H4 (cell line): Measurements from ENCODE around the gene OR2T2. TPM values are rescaled to one million over a fixed set of nuclear protein-coding genes. Genes with fewer than 3 reads are reported as not detected.
"Not testable (repeated sequence)": the region's sequence is repeated elsewhere in the genome, so short reads cannot be mapped to it uniquely, and the experiment has no call there.

Experiments used
- DNase-seq: peaks from one replicate; pipeline ENCODE4 v3.0.0-alpha.2; 2015; ENCODE audit warnings: low spot score
- total RNA-seq: library from RNA; depleted of rRNA; stranded (reverse); fragments of >200 nt; shearing (Covaris generic); gene quantifications from 2 replicates; pipeline ENCODE4 v1.2.3, GENCODE V29; 2014; rRNA removed

OR2T2 gene
- total RNA-seq, 1 experiment from 2014 or later = not detected

DNA sequence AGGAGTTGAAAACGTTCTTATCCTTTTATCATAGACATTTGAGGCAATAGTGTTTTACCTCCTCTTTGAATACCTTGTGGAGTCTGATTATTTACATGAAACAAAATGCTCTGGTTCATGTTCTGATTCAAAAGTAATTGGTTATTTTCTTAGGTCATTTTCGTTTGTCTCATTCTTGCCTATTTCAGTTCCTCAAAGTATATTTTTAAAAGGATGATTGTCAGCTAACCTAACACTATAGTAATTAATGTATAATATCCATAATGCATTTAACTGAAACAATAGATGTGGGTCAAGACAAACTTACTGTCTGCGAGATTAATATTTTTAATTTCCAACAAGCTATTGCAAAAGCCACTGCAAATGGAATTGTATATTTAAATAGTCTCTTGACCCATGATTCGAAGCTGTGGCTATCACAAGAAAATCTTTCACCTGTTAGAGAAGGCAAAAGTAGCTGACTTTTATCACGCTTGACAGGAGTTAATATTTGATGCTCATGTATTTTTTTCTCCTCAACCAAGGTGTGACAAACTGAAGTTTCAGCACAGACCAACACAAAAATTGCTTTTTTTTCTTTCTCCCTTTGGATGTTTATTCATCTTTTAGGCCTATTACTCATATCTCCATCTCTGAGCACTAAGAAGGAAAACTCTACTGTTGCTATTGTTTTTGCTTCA is 5.2 kb downstream of the OR2T2 start:
- DNase-seq = not testable (repeated sequence)

DNA sequence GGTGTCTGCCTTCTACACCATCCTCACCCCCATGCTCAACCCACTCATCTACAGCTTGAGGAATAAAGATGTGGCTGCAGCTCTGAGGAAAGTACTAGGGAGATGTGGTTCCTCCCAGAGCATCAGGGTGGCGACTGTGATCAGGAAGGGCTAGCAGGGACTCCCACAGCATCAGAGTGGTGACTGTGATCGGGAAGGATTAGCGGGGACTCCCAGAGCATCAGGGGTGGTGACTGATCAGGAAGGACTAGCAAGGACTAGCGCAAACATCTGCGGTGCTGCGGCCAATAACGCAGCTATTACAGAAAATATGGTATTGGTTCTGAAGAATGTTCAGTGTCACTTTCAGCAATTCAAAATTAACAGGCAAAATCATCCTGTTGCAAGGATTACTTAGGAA is 8.2 kb downstream of the OR2T2 start:
- not testable (repeated sequence) for DNase-seq

DNA sequence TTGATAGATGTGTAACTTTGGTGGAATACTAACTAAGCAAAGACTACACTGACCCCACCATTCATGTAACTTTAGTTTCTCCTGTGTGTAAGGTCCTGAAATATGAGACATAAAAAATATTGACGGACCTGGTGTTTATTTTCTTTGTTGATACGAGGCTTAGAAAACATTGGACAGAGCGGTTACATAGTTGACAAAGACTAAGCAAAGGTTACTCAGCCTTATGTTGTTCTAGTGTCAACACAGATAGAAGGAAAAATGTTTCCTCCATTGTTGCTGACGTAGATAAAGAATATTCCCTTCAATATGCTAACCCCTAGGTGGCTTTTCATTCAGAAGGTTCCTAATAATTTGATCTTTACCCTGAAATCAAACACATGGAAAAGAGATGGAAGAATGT is 9.6 kb downstream of the OR2T2 start:
- not testable (repeated sequence) for DNase-seq

DNA sequence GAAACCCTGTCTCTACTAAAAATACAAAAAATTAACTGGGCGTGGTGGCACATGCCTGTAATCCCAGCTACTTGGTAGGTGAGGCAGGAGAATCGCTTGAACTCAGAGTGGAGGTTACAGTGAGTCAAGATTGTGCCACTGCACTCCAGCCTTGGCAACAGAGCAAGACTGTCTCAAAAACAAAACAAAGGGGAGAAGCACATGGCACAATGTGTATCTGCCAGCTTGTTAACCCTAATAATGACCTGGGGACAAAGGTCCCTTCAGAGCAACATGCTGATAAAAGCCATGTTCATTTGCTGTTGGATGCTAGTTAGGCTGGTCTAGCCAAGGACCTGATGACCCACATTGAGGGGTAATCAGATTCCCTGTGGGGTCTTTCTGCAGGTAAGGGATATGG is 11.2 kb downstream of the OR2T2 start:
- not testable (repeated sequence) for DNase-seq

DNA sequence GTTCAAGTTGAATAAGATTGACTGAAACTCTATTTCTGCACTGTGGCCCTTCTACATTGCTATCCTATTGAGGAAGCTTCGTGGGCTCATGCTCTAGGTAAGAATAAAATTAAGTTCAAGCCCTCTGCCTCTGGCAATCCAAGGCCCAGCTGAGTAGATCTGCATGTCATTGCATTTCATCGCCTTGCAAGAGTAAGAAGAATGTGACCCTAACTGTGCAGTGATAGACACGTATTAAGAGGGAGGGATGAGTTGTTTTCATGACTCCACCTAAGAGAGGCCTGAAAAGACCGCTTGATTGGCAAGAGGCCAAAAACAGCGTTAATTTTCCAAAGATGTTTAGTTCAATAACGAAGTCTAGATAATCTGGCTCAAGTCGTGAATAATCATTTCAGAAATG is 13.7 kb downstream of the OR2T2 start:
- not testable (repeated sequence) for DNase-seq

DNA sequence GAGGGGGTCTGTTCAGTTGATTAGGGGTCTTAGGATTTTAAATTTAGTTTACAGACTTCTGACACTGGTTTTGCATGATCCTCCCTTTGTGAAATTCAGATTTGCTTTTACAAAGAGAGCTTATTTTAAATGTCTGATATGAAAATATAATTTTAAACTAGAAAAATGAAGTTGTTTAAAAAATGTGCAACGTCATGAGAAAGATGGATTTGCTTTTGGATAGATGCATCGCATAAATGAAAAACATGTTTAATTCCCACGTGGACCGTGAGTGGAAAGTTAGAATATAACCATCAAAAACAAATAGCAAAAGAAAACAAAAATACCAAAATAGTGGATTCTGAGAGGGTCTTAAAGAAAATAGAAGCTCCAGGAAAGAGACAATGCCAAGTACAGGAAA is 25.7 kb downstream of the OR2T2 start:
- no peak for DNase-seq

DNA sequence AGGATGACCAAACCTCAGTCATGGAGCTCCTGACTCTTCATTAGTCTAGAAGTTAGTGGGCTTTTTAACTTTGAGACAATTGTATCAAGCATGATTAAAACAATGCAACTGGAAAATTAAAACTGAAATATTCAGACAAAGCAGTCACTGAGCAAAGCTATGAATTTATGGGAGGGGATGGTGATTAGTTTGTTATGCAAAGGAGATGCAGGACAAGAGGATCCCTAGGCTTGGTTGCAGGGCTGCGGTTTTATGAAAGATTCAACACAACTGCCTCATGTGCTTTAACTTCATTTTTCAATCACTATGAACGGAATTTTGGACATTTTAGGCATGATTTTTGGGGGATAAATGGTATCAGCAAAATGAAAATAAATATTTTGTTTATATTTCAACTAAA is 26.7 kb downstream of the OR2T2 start:
- not testable (repeated sequence) for DNase-seq

DNA sequence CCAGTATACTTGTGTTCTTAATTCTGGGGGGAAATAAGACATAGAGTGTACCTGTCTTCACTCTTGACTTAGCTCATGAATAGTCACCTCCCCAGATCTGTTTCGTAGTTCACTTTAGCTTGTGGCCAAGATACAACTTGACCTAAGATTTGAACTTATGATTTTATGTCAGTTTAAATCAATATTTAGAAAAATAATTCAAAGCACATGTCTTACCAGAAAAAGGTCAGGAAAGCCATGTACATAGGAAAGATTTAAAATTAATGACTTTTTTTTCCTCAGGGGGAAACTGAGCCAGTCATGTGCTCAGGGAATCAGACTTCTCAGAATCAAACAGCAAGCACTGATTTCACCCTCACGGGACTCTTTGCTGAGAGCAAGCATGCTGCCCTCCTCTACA is 27.6 kb downstream of the OR2T2 start, which contains the start of gene OR2T3:
TSS of gene OR2T3 (plus strand) at position 301 of the 400 bp plus-strand sequence. CDS start at position 301, 0 bp downstream.
- not testable (repeated sequence) for DNase-seq

DNA sequence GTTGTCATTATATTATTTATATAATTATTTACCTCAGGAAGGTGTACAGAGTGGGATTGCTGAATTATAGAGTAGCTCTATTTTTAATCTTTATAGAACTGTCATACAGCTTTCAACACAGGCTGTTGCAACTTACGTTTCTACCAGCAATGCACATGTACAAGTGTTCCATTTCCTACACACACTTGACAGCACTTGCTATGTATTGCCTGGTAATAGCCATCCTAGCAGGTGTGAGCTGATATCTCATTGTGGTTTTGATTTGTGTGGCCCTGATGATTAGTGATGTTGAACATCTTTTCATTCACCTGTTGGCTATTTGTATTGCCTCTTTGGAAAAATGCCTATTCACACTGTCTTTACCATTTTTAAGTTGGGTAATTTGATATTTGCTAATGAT is 30.2 kb downstream of the OR2T2 start:
- DNase-seq = not testable (repeated sequence)

DNA sequence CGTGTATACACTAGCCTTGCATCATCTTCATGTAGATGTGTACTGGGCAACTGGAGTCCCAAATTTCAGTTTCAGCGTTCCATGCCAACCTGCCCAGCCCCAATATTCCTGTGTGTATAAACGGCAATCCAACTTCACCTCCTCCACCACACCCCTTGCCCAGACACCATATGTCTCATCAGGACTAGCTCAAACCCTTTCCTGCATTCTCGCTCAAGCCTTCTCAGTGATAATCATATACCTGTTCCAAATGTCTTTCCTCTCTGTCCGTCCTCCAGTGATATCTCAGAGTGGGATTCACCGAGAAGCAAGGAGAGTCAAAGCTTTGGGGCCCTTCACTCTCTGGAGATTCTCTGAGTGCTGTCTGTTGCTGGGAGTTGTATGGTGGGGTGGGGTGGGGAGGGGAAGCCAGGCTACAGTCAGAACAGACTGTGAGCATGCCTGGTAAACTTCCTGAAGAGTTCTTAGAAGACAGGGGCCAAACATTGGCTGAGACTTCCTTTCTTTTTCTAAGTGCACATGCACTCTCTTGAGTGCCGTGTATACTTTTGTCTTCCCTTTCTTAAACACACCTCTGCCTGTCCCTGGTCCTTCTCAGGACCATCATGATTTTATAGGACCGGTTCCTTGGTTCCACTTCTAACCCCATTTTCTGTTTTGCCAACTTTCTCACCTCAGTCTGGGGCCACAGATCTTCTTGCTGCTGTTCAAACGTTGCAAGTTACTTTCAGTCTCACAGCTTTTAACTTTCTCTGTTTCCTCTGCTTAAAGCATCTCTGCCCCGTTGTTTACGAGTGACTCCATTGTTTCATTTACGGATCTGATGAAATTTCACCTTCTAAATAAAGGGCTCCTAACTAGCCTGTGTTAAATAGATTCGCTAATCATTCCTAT is 36.5 kb downstream of the OR2T2 start:
- not testable (repeated sequence) for DNase-seq

DNA sequence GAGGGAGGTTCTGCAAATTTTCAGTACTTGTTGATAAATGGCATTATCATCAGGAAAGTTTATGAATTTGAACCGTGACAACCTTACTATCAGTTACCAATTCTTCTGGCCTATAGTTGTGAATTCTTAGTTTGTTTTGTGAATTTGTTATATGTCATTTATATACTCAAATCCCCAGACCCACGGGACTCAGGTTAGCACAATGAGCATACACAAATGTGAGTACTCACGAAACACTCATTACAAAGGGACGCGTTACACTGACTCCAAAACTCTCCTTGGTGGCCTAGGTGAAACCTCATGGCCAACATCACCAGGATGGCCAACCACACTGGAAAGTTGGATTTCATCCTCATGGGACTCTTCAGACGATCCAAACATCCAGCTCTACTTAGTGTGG is 42.9 kb downstream of the OR2T2 start, which contains the start of gene OR2T5:
TSS of gene OR2T5 (plus strand) at position 301 of the 400 bp plus-strand sequence. CDS start at position 301, 0 bp downstream.
- DNase-seq = not testable (repeated sequence)

DNA sequence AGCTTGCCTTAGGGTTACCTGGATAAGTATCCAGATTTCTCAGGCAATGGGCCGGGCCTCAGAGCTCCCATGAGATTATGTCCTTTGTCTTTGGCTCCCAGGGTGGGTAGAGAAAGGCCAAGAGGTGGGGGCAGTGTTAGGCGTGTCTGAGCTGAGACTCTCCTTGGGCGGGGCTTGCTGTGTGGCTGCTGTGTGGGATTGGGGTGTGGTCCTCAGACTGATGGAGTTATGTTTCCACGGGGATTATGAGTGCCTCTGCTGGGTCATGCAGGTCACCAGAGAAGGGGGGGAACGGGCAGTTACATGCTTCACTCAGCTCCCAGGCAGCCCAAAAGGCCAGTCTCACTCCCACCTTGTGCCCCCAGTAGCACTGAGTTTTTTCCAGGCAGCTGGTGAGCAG is 51.2 kb downstream of the OR2T2 start:
- not testable (repeated sequence) for DNase-seq

DNA sequence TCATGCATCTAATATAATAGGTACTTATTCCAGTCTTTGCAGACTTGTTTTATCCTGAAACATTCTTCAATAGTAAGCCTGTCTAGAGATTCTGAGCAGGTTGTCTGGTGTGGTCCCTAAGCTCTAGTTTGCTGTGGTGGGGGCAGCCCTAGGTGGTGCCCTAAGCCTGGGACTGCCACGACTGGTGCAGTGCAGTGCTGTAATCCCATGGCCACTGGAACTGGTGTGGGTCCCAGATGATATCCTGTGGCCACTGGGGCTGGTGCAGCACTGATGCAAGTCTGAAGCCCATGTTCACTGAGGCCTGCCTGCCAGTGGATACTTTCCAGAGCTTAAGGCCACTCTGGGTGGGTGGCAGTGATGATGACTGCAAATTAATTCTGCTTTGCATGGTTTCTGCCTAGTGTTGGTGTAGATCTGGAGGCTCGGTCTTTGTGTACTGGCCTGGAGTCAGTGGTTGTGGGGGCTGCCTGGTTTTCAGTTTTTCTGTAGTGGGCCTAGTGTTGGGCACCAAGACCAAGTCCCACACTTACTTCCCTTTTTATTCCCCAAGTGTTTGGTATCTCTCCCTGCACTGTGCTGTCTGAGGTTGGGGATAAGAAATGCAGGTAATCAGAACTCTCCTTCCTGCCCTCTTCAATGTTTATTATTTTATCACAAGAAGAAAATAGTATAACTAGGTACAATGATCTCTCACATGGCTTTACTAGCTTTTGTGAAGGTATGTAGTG is 55.0 kb downstream of the OR2T2 start:
- DNase-seq = not testable (repeated sequence)

Other genes with a start within 250 kb of the OR2T2 start
- 0.04 TPM in 1 of 2 replicates, not detected in the other for gene OR2M3, start 248.4 kb upstream of the OR2T2 start, total RNA-seq
- not detected in 2 replicates for gene OR2M4, start 214.2 kb upstream of the OR2T2 start, total RNA-seq
- 0.79 TPM in 1 of 2 replicates, not detected in the other for gene OR2T33, start 167.7 kb upstream of the OR2T2 start, total RNA-seq
- not detected in 2 replicates for gene OR2T12, start 142.2 kb upstream of the OR2T2 start, total RNA-seq
- gene OR2M7, start 121.1 kb upstream of the OR2T2 start, total RNA-seq = not detected in 2 replicates
- not detected in 2 replicates for gene OR14C36, start 96.9 kb upstream of the OR2T2 start, total RNA-seq
- 0.31 TPM in 1 of 2 replicates, not detected in the other for gene OR2T4, start 84.0 kb upstream of the OR2T2 start, total RNA-seq
- not detected in 2 replicates for gene OR2T6, start 69.9 kb upstream of the OR2T2 start, total RNA-seq
- not detected in 2 replicates for gene OR2T1, start 42.6 kb upstream of the OR2T2 start, total RNA-seq
- not detected in 2 replicates for gene OR2T3, start 27.7 kb downstream of the OR2T2 start, total RNA-seq
- gene OR2T5, start 43.0 kb downstream of the OR2T2 start, total RNA-seq = not detected in 2 replicates
- gene OR2G6, start 62.4 kb downstream of the OR2T2 start, total RNA-seq = not detected in 2 replicates
- not detected in 2 replicates for gene OR2T29, start 117.1 kb downstream of the OR2T2 start, total RNA-seq
- not detected in 2 replicates for gene OR2T34, start 129.1 kb downstream of the OR2T2 start, total RNA-seq
- not detected in 2 replicates for gene OR2T10, start 152.1 kb downstream of the OR2T2 start, total RNA-seq
- not detected in 2 replicates for gene OR2T11, start 189.5 kb downstream of the OR2T2 start, total RNA-seq
- not detected in 2 replicates for gene OR2T35, start 199.6 kb downstream of the OR2T2 start, total RNA-seq
- not detected in 2 replicates for gene OR2T27, start 209.9 kb downstream of the OR2T2 start, total RNA-seq